Mucosa of rectum (tissue), 2 donors: ENCODE data around the gene CHRDL1.

Source experiments
- H3K27ac ChIP-seq, 2 donors: one replicate each; pipeline ENCODE4 v1.7.0; 2013; ENCODE audit warnings: inconsistent platforms in 2 of 2, low read depth in 2 of 2, low read length in 2 of 2
- H3K27me3 ChIP-seq, 2 donors: one replicate each; pipeline ENCODE4 v1.7.0; 2013; ENCODE audit warnings: low read length in 2 of 2; ENCODE audit not compliant: control insufficient read depth in 2 of 2, insufficient read depth in 2 of 2
- H3K36me3 ChIP-seq, 2 donors: one replicate each; pipeline ENCODE4 v1.7.0; 2013; ENCODE audit warnings: low read length in 2 of 2; ENCODE audit not compliant: control insufficient read depth in 2 of 2, insufficient read depth in 2 of 2
- H3K4me1 ChIP-seq, 2 donors: one replicate each; pipeline ENCODE4 v1.7.0; 2013; ENCODE audit warnings: low read length in 2 of 2, mild to moderate bottlenecking in 1 of 2; ENCODE audit not compliant: control insufficient read depth in 2 of 2, insufficient read depth in 2 of 2
- H3K4me3 ChIP-seq, 2 donors: one replicate each; pipeline ENCODE4 v1.7.0; 2013; ENCODE audit warnings: low read length in 2 of 2
- H3K9ac ChIP-seq, 2 donors: one replicate each; pipeline ENCODE4 v1.7.0; 2013; ENCODE audit warnings: low read length in 2 of 2, low read depth in 1 of 2, mild to moderate bottlenecking in 1 of 2
- H3K9me3 ChIP-seq, 2 donors: one replicate each; pipeline ENCODE4 v1.7.0; 2013; ENCODE audit warnings: low read length in 2 of 2; ENCODE audit not compliant: control insufficient read depth in 2 of 2
- donor health status: healthy.
- donor health status: Normal muscosa, but diverticular disease.

CHRDL1 gene

DNA sequence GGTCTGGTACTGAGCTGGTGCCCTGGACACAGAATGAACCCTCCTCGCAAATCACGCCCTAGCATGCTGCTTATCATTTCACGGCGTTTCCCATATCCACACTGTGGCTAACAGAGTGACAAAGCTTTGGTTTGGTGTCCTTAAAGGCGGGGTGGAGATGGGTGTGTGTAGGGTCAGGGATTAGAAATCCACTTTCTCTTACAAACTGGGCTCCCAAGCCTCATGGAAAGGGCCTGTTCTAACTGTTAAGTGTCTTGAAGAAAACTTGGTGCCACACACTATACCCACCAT, 735 bp upstream of the CHRDL1 start:
- Histone ChIP-seq H3K4me1 (no peaks in the 10 kb centered on the region), H3K27ac (no peak overlapping the region), H3K9ac (no peak overlapping the region), H3K36me3 (no peaks in the 10 kb centered on the region), H3K9me3 (no peaks in the 10 kb centered on the region), H3K4me3 (no peak overlapping the region), H3K27me3 (peaks cover 16 to 24% of the 10 kb centered on the region in 2 donors)

GRCh38 chrX:110794601-110795000, 1.0 kb downstream of the CHRDL1 start:
- no peak overlapping the region for H3K9ac ChIP-seq
- no peaks in the 10 kb centered on the region for H3K36me3 ChIP-seq
- H3K9me3 ChIP-seq: no peaks in the 10 kb centered on the region
- H3K4me1 ChIP-seq: no peaks in the 10 kb centered on the region
- H3K27ac ChIP-seq: no peak overlapping the region
- no peak overlapping the region for H3K4me3 ChIP-seq
- peaks cover 16 to 24% of the 10 kb centered on the region in 2 donors for H3K27me3 ChIP-seq

- Histone ChIP-seq H3K36me3 (no peaks in the 10 kb centered on the region), H3K4me3 (no peak overlapping the region), H3K9me3 (no peaks in the 10 kb centered on the region), H3K27me3 (peaks cover 7 to 17% of the 10 kb centered on the region in 2 donors), H3K9ac (no peak overlapping the region), H3K27ac (no peak overlapping the region), H3K4me1 (no peaks in the 10 kb centered on the region)
Observed at GRCh38 chrX:110791071-110791470, 4.5 kb downstream of the CHRDL1 start.

GRCh38 chrX:110786486-110786885, 9.1 kb downstream of the CHRDL1 start:
- peaks cover 0 to 4% of the 10 kb centered on the region in 2 donors for H3K27me3 ChIP-seq
- no peaks in the 10 kb centered on the region for H3K4me1 ChIP-seq
- no peak overlapping the region for H3K27ac ChIP-seq
- H3K36me3 ChIP-seq: no peaks in the 10 kb centered on the region
- H3K9ac ChIP-seq: no peak overlapping the region
- no peak overlapping the region for H3K4me3 ChIP-seq
- H3K9me3 ChIP-seq: no peaks in the 10 kb centered on the region

DNA sequence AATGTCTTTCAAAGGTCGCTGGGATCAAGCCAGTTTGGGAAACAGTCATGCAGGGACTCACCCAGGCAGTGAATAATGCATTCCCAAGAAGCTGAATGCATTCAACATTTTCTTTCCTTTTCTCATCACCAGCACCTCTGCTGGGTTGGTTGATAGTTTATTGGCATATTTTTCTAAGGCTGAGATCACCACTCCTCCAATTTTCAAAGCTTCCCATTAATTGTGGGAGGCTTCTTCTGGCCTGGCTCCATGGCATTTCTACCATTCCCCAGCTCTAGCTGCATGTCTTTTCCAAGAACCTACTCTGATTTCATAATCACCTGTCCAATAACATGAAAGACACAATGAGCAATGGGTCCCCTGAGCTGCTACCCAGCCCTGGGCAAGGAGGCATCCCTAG, 35.8 kb downstream of the CHRDL1 start:
- no peaks in the 10 kb centered on the region for H3K27me3 ChIP-seq
- H3K9ac ChIP-seq: no peak overlapping the region
- H3K36me3 ChIP-seq: no peaks in the 10 kb centered on the region
- H3K4me3 ChIP-seq: no peak overlapping the region
- no peaks in the 10 kb centered on the region for H3K9me3 ChIP-seq
- H3K27ac ChIP-seq: no peak overlapping the region
- no peaks in the 10 kb centered on the region for H3K4me1 ChIP-seq

DNA sequence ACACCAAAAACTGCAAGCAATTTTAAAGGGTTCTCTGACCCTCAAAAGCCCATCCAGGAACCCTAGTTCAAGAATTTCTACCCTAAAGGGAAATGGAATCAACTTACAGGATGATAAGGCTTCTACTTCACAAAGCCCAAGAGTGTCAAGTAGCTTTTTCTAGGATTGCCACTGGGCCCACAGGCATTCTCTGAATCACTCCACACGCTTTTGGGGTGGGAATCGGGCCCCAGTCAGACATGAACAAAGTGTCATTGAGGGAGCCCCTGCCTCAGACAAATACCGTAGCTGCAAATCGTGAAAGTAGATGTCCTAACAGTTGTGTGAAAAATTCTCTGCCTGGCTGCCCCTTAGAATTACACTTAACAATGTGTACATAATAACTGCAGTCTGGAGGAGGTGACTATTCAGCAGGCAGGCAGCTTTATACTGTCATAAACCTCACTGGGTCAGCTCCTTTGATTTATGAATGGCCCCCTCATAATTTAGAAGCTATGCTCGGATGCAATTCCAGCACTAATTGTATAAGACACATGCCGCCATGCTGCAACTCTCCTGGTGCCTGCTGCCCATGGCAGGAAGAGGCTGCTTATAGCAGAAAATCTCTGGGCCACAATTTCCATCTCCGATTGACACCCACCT, 36.7 kb downstream of the CHRDL1 start:
- Histone ChIP-seq H3K4me3 (no peak overlapping the region), H3K4me1 (no peaks in the 10 kb centered on the region), H3K27me3 (no peaks in the 10 kb centered on the region), H3K9ac (no peak overlapping the region), H3K36me3 (no peaks in the 10 kb centered on the region), H3K9me3 (no peaks in the 10 kb centered on the region), H3K27ac (no peak overlapping the region)

GRCh38 chrX:110755611-110756010, 40.0 kb downstream of the CHRDL1 start:
- no peak overlapping the region for H3K9ac ChIP-seq
- no peak overlapping the region for H3K4me3 ChIP-seq
- H3K9me3 ChIP-seq: no peaks in the 10 kb centered on the region
- no peaks in the 10 kb centered on the region for H3K27me3 ChIP-seq
- H3K4me1 ChIP-seq: no peaks in the 10 kb centered on the region
- H3K27ac ChIP-seq: no peak overlapping the region
- no peaks in the 10 kb centered on the region for H3K36me3 ChIP-seq

DNA sequence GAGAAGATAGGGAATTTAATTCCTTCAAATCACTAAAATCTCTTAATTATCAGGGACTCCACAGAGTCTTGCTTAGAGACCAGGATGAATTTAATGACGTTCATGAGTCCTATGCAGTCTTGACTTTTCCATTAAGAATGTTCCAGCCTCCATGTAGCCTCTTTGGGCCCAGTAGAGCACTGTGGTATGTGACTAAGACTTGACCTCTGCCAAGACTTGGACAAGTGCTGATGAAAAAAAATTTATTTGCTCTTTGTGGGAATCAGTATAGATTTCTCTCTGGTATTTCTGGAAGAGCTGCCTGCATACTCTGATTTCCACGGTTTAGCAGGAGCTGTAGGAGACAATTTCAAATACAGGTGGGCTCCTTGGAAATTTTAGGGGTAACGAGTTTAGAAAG, 40.6 kb downstream of the CHRDL1 start:
- H3K9ac ChIP-seq: no peak overlapping the region
- H3K27me3 ChIP-seq: no peaks in the 10 kb centered on the region
- H3K4me1 ChIP-seq: no peaks in the 10 kb centered on the region
- no peak overlapping the region for H3K4me3 ChIP-seq
- no peaks in the 10 kb centered on the region for H3K36me3 ChIP-seq
- H3K9me3 ChIP-seq: no peaks in the 10 kb centered on the region
- no peak overlapping the region for H3K27ac ChIP-seq

GRCh38 chrX:110750526-110751189, 45.0 kb downstream of the CHRDL1 start:
- no peaks in the 10 kb centered on the region for H3K9me3 ChIP-seq
- no peaks in the 10 kb centered on the region for H3K27me3 ChIP-seq
- no peak overlapping the region for H3K9ac ChIP-seq
- no peaks in the 10 kb centered on the region for H3K4me1 ChIP-seq
- H3K36me3 ChIP-seq: no peaks in the 10 kb centered on the region
- no peak overlapping the region for H3K4me3 ChIP-seq
- no peak overlapping the region for H3K27ac ChIP-seq

DNA sequence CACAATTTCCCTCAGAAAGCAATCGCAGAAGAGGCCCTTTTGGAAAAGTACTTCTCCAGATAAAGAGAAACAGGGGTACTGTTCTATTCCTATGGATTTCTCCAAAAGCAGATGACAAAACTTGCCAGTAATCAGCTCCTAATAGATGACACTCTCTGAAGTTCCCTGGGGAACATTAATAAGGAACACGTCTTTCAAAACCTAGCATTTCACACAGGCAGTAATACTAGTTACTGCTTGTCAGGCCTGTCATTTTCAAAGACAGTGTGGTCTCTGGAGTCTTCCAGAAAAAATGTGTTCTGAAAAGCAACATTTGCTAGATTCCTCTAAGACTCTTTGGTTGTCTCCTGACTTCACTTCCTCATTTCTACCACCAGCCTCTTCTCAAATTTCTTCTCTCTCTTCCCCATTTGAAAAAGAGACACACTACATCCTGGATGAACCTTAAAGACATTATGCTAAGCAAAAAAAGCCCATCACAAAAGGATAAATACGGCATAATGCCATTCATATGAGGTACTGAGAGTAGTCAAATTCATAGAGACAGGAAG, 47.3 kb downstream of the CHRDL1 start:
- H3K4me1 ChIP-seq: no peaks in the 10 kb centered on the region

More for the DNA sequence above, 47.3 kb downstream of the CHRDL1 start:
- Histone ChIP-seq H3K36me3 (no peaks in the 10 kb centered on the region), H3K27me3 (no peaks in the 10 kb centered on the region), H3K9me3 (no peaks in the 10 kb centered on the region), H3K4me3 (no peak overlapping the region), H3K27ac (no peak overlapping the region), H3K9ac (no peak overlapping the region)
